LNCaP clone FGC (cell line): Measurements from ENCODE around the gene TMEM120B.

ENCODE experiments used
- DNase-seq: peaks from one replicate; pipeline ENCODE4 v3.0.0-alpha.2; 2011; ENCODE audit warnings: low read depth
- H3K4me3 ChIP-seq: 2 replicates; pipeline ENCODE4 v1.5.1; 2011; ENCODE audit warnings: mild to moderate bottlenecking, low read depth, low read length, control low read depth
- TF ChIP-seq, protein P1 (sequence below): IDR thresholded peaks from 2 replicates; pipeline ENCODE4 v1.5.1; 2012; ENCODE audit warnings: mild to moderate bottlenecking; ENCODE audit not compliant: control insufficient read depth, insufficient read depth; ENCODE audit errors: extremely low read depth

TMEM120B gene

DNA sequence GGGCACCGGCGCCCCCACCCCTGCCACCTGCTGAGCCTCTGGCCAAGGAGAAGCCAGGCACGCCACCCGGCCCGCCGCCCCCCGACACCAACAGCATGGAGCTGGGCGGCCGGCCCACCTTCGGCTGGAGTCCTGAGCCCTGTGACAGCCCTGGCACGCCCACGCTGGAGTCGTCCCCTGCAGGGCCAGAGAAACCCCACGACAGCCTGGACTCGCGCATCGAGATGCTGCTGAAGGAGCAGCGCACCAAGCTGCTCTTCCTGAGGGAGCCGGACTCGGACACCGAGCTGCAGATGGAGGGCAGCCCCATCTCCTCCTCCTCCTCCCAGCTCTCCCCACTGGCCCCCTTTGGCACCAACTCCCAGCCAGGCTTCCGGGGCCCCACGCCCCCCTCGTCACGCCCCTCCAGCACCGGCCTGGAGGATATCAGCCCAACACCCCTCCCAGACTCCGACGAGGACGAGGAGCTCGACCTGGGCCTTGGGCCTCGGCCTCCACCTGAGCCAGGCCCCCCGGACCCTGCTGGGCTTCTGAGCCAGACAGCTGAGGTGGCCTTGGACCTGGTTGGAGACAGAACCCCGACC is 97.8 kb downstream of the TMEM120B start:
- no peak overlapping the region for H3K4me3 ChIP-seq
- TF ChIP-seq, protein P1, sequence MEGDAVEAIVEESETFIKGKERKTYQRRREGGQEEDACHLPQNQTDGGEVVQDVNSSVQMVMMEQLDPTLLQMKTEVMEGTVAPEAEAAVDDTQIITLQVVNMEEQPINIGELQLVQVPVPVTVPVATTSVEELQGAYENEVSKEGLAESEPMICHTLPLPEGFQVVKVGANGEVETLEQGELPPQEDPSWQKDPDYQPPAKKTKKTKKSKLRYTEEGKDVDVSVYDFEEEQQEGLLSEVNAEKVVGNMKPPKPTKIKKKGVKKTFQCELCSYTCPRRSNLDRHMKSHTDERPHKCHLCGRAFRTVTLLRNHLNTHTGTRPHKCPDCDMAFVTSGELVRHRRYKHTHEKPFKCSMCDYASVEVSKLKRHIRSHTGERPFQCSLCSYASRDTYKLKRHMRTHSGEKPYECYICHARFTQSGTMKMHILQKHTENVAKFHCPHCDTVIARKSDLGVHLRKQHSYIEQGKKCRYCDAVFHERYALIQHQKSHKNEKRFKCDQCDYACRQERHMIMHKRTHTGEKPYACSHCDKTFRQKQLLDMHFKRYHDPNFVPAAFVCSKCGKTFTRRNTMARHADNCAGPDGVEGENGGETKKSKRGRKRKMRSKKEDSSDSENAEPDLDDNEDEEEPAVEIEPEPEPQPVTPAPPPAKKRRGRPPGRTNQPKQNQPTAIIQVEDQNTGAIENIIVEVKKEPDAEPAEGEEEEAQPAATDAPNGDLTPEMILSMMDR, result no peak
- DNase-seq, result no peak

- peak overlapping the region; percentile 73 for H3K4me3 ChIP-seq
- no peak for DNase-seq
- TF ChIP-seq, protein P1, result no peak
Observed at GRCh38 chr12:121810833-121811433, 98.4 kb downstream of the TMEM120B start.

GRCh38 chr12:121811434-121812319 is 99.1 kb downstream of the TMEM120B start:
- TF ChIP-seq, protein P1, result peak; percentile 76
- DNase-seq, result no peak
- H3K4me3 ChIP-seq, result peak overlapping the region; percentile 73

GRCh38 chr12:121812320-121812871 is 99.8 kb downstream of the TMEM120B start:
- DNase-seq, result no peak
- peak overlapping the region; percentile 73 for H3K4me3 ChIP-seq
- TF ChIP-seq, protein P1, result no peak

DNA sequence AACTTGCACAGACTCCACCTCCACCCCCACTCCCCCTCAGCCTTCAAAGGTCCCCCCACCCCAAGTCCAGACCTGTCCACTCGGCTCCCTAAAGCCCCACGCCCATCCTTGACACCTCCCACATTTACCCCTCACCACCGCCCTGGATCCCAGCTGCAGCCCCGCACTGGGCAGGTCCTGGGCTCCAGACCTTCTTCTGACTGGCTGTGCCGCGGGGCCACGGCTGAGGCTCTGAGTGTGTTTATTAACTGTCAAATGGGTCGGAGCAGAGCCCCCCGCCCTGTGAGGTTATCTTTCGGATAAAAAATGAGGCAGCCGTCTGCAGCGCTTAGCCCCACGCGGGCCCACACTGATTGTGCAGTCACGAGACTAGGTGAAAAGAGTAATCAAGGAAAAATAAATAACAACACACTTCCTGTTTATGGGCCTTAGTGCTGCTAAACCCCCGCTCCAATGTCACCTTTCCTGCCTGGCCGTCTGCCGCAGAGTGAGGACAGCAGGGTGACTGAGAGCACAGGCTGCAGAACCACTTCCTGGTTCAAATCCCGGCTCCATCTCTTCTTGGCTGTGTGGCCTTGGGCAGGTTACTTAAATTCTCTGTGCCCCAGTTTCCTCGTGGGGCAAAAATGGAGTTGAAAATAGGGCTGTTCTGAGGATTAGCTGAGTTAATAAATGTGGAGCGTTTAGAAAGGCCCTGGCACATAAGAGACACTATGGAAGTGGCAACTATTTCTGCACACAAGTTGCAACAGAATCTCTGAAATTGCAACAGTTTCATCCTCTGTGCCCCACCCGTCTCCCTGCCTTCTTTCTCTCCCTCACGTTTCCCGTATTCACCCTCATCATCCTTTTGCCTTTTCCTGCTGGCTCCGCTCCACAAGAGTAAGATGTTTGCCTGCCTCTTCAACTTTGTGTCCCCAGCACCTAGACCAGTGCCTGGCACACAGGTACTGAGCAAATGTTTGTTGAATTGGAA is 100.7 kb downstream of the TMEM120B start:
- TF ChIP-seq, protein P1, result no peak
- no peak for DNase-seq
- H3K4me3 ChIP-seq, result peak overlapping the region; percentile 73

GRCh38 chr12:121813951-121814350 is 101.4 kb downstream of the TMEM120B start:
- no peak for DNase-seq
- H3K4me3 ChIP-seq, result no peak overlapping the region
- TF ChIP-seq, protein P1, result no peak
